ENCODE results near the gene FUBP3. TPM values are rescaled to one million over a fixed set of nuclear protein-coding genes. Genes with fewer than 3 reads are reported as not detected.

The FUBP3 gene
- total and polyA plus RNA-seq, 8 donors: 5.8 to 59.3 (median 20.7) TPM

DNA sequence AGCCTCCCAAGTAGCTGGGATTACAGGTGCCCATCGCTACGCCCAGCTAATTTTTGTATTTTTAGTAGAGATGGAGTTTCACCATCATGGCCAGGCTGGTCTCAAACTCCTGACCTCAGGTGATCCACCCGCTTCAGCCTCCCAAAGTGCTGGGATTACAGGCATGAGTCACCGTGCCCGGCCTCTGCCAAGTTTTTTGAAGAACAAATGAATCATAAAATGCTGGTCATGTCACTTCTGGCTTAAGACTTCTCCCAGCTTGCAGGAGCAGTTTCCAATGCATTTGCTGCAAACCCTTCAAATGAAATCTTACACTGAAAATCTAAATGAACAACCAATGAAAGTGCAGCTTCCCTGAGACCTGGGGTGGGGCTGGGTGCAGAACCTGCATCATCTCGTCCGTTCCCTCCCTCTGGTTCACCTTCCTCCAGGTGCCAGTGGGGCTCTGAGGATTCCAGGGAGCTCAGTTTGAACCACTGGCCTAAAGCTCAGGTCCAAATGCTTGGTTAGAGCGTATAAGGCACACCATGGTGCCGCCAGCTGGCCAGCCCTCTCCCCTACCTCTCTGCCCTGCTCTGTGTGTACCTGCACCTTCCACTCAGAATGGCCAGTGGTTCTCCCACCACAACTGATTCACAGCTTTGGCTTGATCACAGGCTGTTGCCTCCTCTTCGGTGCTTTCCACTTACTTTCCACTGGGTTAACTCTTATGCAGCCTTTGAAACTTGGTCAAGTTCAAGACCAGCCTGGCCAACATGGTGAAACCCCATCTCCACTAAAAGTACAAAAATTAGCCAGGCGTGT, 39.8 kb upstream of the FUBP3 start:
- Histone ChIP-seq H3K4me3 (no peak overlapping the region), H3K27me3 (peaks cover 4 to 96% (median 56%) of the 10 kb centered on the region in 3 donors), H3K36me3 (no peaks in the 10 kb centered on the region), H3K27ac (no peak overlapping the region), H3K9me3 (no peaks in the 10 kb centered on the region), H3K4me1 (peaks cover 0 to 16% (median 11%) of the 10 kb centered on the region in 4 donors)
- no peak for TF ChIP-seq POLR2AphosphoS5 (IDR thresholded peaks at IDR 0.05)
- no peak for TF ChIP-seq POLR2A (IDR thresholded peaks at IDR 0.05)
- TF ChIP-seq EP300 (IDR thresholded peaks at IDR 0.05): no peak
- TF ChIP-seq, protein P1, sequence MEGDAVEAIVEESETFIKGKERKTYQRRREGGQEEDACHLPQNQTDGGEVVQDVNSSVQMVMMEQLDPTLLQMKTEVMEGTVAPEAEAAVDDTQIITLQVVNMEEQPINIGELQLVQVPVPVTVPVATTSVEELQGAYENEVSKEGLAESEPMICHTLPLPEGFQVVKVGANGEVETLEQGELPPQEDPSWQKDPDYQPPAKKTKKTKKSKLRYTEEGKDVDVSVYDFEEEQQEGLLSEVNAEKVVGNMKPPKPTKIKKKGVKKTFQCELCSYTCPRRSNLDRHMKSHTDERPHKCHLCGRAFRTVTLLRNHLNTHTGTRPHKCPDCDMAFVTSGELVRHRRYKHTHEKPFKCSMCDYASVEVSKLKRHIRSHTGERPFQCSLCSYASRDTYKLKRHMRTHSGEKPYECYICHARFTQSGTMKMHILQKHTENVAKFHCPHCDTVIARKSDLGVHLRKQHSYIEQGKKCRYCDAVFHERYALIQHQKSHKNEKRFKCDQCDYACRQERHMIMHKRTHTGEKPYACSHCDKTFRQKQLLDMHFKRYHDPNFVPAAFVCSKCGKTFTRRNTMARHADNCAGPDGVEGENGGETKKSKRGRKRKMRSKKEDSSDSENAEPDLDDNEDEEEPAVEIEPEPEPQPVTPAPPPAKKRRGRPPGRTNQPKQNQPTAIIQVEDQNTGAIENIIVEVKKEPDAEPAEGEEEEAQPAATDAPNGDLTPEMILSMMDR (IDR thresholded peaks at IDR 0.05): no peak
- intact Hi-C loops (cut with DNase I; ENCODE audit: low total_unique reads): no loop called here
- DNase-seq: no peak
- 60 to 65% (median 61%) methylated on average over 11 of the region's 11 CpGs for WGBS, 5 donors

DNA sequence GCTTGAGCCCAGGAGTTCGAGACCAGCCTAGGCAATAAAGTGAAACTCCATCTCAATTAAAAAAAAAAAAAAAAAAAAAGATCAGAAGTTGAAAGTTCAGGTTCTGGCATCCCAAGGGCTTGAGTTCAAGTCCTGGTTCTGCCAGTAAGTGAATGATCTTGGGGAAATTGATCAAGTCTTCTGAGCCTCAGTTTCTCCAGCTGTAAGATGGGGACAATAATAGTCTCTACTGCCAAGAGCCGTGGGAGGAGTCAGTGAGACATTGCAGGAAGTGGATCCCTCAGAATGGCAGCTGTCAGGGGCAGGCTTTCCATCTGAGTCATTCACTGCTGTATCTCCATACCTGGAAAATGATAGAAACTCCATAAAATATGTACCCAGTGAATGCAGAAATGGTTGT, 37.8 kb upstream of the FUBP3 start:
- no peak overlapping the region for H3K27ac ChIP-seq
- DNase-seq: no peak
- WGBS, 5 donors: 39 to 68% (median 59%) methylated on average over 2 of the region's 2 CpGs
- intact Hi-C loops (cut with DNase I; ENCODE audit: low total_unique reads): no loop called here
- peaks cover 0 to 6% (median 3%) of the 10 kb centered on the region in 4 donors for H3K4me1 ChIP-seq
- H3K9me3 ChIP-seq: no peaks in the 10 kb centered on the region
- no peaks in the 10 kb centered on the region for H3K36me3 ChIP-seq
- TF ChIP-seq POLR2A (IDR thresholded peaks at IDR 0.05) (no peak), EP300 (IDR thresholded peaks at IDR 0.05) (no peak), POLR2AphosphoS5 (IDR thresholded peaks at IDR 0.05) (no peak)
- TF ChIP-seq, protein P1 (IDR thresholded peaks at IDR 0.05): no peak
- H3K27me3 ChIP-seq: peaks cover 0 to 81% (median 45%) of the 10 kb centered on the region in 3 donors
- H3K4me3 ChIP-seq: no peak overlapping the region

DNA sequence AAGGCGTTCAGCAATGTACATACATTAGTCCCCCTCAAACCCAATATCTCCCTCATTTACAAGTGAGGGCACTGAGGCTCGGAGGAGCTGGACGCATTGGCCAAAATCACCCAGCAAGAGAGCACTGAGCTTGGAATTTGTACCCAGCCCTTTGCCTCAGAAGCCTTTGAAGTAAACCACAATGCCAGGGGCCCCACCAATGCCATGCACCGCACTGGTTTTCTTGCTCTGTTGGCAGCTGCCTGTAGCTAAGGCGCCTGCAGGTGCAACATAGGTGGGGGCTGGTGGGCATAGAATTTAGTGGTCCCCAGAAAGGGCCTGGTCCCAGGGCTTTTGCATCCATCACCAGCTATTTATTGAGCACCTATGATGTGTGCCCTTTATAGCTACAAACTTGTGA, 37.3 kb upstream of the FUBP3 start:
- H3K27ac ChIP-seq: no peak overlapping the region
- H3K4me1 ChIP-seq: peaks cover 0 to 6% (median 3%) of the 10 kb centered on the region in 4 donors
- TF ChIP-seq, protein P1 (IDR thresholded peaks at IDR 0.05): no peak
- TF ChIP-seq EP300 (IDR thresholded peaks at IDR 0.05) (no peak), POLR2A (IDR thresholded peaks at IDR 0.05) (no peak), POLR2AphosphoS5 (IDR thresholded peaks at IDR 0.05) (no peak)
- no peaks in the 10 kb centered on the region for H3K36me3 ChIP-seq
- WGBS, 5 donors: 65 to 77% (median 73%) methylated on average over 5 of the region's 5 CpGs
- peaks cover 0 to 76% (median 39%) of the 10 kb centered on the region in 3 donors for H3K27me3 ChIP-seq
- no peaks in the 10 kb centered on the region for H3K9me3 ChIP-seq
- no peak overlapping the region for H3K4me3 ChIP-seq
- DNase-seq: no peak
- intact Hi-C loops (cut with DNase I; ENCODE audit: low total_unique reads): no loop called here

DNA sequence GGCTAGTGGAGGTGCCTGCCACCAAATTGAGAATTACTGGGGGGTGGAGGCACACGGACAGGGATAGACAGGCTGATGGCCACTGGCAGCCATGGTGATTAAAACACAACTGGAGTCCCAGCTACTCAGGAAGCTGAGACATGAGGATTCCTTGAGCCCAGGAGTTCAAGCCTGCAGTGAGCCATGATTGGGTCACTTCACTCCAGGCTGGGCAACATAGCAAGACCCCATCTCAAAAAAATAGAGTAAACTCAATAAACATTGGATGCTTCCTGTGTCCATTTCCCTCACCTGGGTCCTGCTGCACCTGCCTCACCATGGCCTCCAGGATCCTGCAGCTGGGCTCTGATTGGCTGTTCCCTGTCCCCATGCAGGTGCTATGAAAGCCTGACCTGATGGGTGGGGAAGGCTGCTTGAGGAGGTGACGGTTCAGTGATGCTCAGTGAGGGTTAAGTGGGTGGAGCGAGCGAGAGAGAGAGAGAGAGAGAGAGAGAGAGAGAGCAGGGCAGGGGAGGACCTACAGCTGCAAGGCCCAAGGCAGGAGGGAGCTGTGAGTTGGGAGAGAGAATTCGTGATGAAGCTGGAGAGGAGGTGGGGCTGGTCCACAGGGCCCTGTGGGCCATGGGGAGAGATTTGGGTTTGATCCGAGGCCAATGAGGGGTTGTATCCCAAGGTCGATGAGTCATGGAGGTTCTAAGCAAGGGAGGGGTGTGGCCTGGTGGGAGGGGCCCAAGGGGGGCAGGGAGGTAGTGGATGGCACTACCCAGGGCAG, 36.7 kb upstream of the FUBP3 start:
- WGBS, 5 donors: 46 to 57% (median 52%) methylated on average over 7 of the region's 7 CpGs
- Histone ChIP-seq H3K9me3 (no peaks in the 10 kb centered on the region), H3K4me3 (no peak overlapping the region), H3K27ac (no peak overlapping the region), H3K36me3 (no peaks in the 10 kb centered on the region), H3K4me1 (peaks cover 0 to under 1% (median 0%) of the 10 kb centered on the region in 4 donors), H3K27me3 (peaks cover 0 to 70% (median 33%) of the 10 kb centered on the region in 3 donors)
- intact Hi-C loops (cut with DNase I; ENCODE audit: low total_unique reads): no loop called here
- no peak for DNase-seq
- TF ChIP-seq POLR2AphosphoS5 (IDR thresholded peaks at IDR 0.05) (no peak), EP300 (IDR thresholded peaks at IDR 0.05) (no peak), POLR2A (IDR thresholded peaks at IDR 0.05) (no peak)
- TF ChIP-seq, protein P1 (IDR thresholded peaks at IDR 0.05): no peak

Data from stomach (tissue), 9 donors.